Spleen (tissue), 7 donors: Measurements from ENCODE around the gene MPZL1.

Experiments
- CTCF ChIP-seq, 11 experiments: fragments of 200-600 bp in 7 of 11; fragments of 450-650 bp in 4 of 11; sonication (generic) in 4 of 11; IDR thresholded peaks in 8 of 11; conservative IDR thresholded peaks in 3 of 11; 1 replicate in 7 of 11; 2 replicates in 4 of 11; pipeline versions ENCODE4 v1.4.0 to v1.8.0; 2016 to 2021; ENCODE audit warnings: antibody characterized with exemption in 11 of 11, inconsistent platforms in 4 of 11, mild to moderate bottlenecking in 1 of 11
- POLR2A ChIP-seq, 3 donors: fragments of 450-650 bp; IDR thresholded peaks; one replicate each; pipeline ENCODE4 v1.5.1; 2017; ENCODE audit warnings: antibody characterized with exemption in 3 of 3, mild to moderate bottlenecking in 1 of 3
- POLR2AphosphoS5 ChIP-seq, 3 donors: sonication (generic); formaldehyde crosslinking; IDR thresholded peaks; one replicate each; pipeline ENCODE4 v1.5.1; 2017; ENCODE audit warnings: antibody characterized with exemption in 3 of 3
- donor health status: DM: no; HTN: no; CAD: no; lungs with moderate emphysema.
- donor health status: DM: no; HTN: no; CAD: no.
- donor health status: DM: no; HTN: no; CAD: no.

GRCh38 chr1:167765496-167765895 lies 43.7 kb downstream of the MPZL1 start:
- TF ChIP-seq CTCF (IDR thresholded peaks at IDR 0.05 in 8 of 11, conservative IDR thresholded peaks at IDR 0.05 in 3 of 11) (no peak), POLR2A (IDR thresholded peaks at IDR 0.05) (no peak), POLR2AphosphoS5 (IDR thresholded peaks at IDR 0.05) (no peak)
